ENCODE data around the gene IDH3B. TPM values are rescaled to one million over a fixed set of nuclear protein-coding genes. Genes with fewer than 3 reads are reported as not detected.
A peak's percentile ranks its signal among the peaks of the same experiment; 100 is the strongest.

Gene IDH3B
- 151 TPM for polyA plus RNA-seq (2012; ENCODE audit: insufficient read depth, insufficient read length, low read depth)

DNA sequence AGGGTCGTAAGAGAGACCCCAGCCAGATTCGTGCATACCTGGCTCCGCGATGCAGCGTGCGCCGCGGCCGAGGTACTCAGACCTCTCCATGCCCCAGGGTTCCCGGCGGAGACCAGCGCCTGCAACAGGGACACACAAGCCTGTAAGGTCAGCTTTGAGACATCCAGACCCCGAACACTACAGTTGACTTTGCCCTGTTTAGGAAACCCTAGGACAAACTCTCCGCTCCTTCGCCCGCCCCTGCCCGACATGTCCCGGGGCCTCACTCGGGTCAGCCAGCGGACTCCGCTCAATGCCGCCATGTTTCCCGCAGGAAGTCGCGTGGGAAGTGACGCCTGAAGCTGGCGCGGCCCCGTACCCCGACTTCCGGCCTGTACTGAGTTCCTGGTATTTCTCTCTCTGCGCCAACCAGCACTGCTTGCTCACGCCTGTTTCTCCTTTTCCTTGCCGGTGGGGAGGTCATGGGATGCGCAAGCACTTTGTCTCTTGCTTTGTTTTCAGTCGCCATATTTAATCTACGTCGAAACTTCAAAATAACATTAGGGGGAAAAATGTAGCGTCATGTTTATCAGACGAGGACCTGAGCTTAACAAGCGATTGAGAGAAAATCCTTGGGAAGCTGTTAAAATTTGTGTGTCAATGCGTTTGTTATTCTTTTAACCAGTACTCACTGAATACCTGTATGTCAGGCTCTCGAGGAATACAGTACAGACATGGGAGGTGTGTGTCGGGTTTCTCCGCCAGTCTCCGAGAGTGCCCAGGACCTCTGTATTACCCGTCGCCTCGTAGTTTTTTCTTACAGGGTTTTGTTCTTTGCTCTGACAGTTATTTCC, at the start of gene IDH3B:
Gene IDH3B (minus strand): TSS at position 330 of the 833 bp plus-strand sequence. CDS start 28 bp downstream, at position 302.
- no peaks in the 10 kb centered on the region for H3K4me1 ChIP-seq

DNA sequence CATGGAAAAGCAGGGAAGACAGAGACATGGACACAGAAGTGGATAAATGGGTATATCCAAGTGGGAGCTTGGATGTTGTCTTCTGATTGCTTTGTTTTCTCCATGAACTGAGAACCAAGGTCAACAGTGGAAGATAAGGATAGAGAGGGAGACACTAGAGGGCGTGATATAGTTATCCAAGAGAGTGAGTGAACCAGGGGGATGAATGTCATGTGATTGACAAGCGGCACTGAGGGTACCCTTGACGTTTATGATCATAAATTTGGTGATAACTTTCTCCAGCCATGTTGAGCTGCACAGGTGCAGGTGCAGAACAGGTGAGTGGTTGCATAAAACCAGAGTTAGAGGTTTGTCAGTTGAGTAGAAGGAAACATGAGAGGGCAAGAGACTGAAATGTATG, 49.3 kb upstream of the IDH3B start:
- DNase-seq = no peak
- peak; percentile 51 for TF ChIP-seq CTCF (IDR thresholded peaks at IDR 0.05; ENCODE audit: low read depth, low read length)
- Histone ChIP-seq H3K9me3 (no peaks in the 10 kb centered on the region), H3K4me3 (ENCODE audit: low read depth, low read length) (no peak overlapping the region), H3K27me3 (no peaks in the 10 kb centered on the region), H3K4me1 (no peaks in the 10 kb centered on the region), H3K36me3 (no peaks in the 10 kb centered on the region)

More for the DNA sequence above, at the start of gene IDH3B:
- Histone ChIP-seq H3K36me3 (no peaks in the 10 kb centered on the region; the same call in 1 of the 2 replicates), H3K4me3 (ENCODE audit: low read depth, low read length) (peak within 1 kb of the TSS; percentile 85), H3K9me3 (no peaks in the 10 kb centered on the region), H3K27me3 (no peaks in the 10 kb centered on the region)
- TF ChIP-seq CTCF (IDR thresholded peaks at IDR 0.05; ENCODE audit: low read depth, low read length) = no peak
- peak; percentile 81 for DNase-seq

- Histone ChIP-seq H3K27me3 (no peaks in the 10 kb centered on the region), H3K9me3 (no peaks in the 10 kb centered on the region), H3K4me3 (ENCODE audit: low read depth, low read length) (no peak overlapping the region), H3K36me3 (no peaks in the 10 kb centered on the region), H3K4me1 (no peaks in the 10 kb centered on the region; the same call in 1 of the 2 replicates)
- no peak for TF ChIP-seq CTCF (IDR thresholded peaks at IDR 0.05; ENCODE audit: low read depth, low read length)
- DNase-seq = no peak
Measured at GRCh38 chr20:2709205-2709981, 45.4 kb upstream of the IDH3B start.

DNA sequence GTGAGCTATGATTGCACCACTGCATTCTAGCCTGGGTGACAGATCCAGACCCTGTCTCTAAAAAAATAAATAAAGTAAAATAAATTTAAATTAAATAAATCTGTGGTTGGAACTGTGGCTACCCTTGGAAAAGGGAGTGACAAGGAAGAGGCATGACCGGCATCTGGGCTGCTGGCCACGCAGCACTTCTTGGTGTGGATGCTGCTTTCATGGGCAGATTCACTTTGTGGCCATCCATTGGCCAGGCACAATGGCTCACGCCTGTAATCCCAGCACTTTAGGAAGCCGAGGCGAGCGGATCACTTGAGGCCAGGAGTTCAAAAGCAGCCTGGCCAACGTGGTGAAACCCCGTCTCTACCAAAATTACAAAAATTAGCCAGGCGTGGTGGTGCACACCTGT, 44.6 kb upstream of the IDH3B start:
- no peak for DNase-seq
- no peaks in the 10 kb centered on the region for H3K9me3 ChIP-seq
- H3K36me3 ChIP-seq = no peaks in the 10 kb centered on the region
- no peak overlapping the region for H3K4me3 ChIP-seq (ENCODE audit: low read depth, low read length)
- no peaks in the 10 kb centered on the region; the same call in 1 of the 2 replicates for H3K4me1 ChIP-seq
- no peak for TF ChIP-seq CTCF (IDR thresholded peaks at IDR 0.05; ENCODE audit: low read depth, low read length)
- no peaks in the 10 kb centered on the region for H3K27me3 ChIP-seq

DNA sequence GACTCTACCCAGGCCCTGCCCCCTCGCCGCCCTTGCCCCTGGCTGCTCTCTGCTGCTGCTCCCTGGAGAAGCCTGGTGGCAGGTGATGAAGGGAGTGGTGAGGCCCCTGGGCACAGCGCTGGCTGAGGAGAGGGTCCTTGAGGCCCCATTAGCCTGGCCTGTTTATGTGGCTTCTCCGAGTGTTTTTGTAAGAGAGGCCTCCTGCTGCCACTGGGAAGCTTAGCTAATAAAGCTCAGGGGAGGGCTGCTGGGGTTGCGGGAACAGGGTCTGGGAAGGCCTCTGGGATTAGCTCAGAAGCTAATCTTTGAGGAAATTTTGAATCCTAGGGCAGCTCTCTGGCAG, 44.0 kb upstream of the IDH3B start:
- no peaks in the 10 kb centered on the region; the same call in 1 of the 2 replicates for H3K4me1 ChIP-seq
- no peak overlapping the region for H3K4me3 ChIP-seq (ENCODE audit: low read depth, low read length)
- no peaks in the 10 kb centered on the region for H3K27me3 ChIP-seq
- no peaks in the 10 kb centered on the region for H3K9me3 ChIP-seq
- no peak for TF ChIP-seq CTCF (IDR thresholded peaks at IDR 0.05; ENCODE audit: low read depth, low read length)
- no peaks in the 10 kb centered on the region for H3K36me3 ChIP-seq
- no peak for DNase-seq
